Progenitor cell of endocrine pancreas (in vitro differentiated cells): ENCODE measurements around the gene PRRC2A. TPM values are rescaled to one million over a fixed set of nuclear protein-coding genes. Genes with fewer than 3 reads are reported as not detected.

ENCODE experiments used
- DNase-seq: peaks from one replicate; pipeline ENCODE4 v3.0.0; 2021; ENCODE audit warnings: low spot score; ENCODE audit not compliant: unreplicated experiment
- H3K27ac Mint-ChIP-seq: 2 replicates; pipeline ENCODE4 v1.8.0; 2021; ENCODE audit warnings: mild to moderate bottlenecking, moderate library complexity, mixed read lengths
- H3K27me3 Mint-ChIP-seq: 2 replicates; pipeline ENCODE4 v1.8.0; 2021; ENCODE audit warnings: mixed read lengths
- H3K36me3 Mint-ChIP-seq: 2 replicates; pipeline ENCODE4 v1.8.0; 2022; ENCODE audit warnings: mixed read lengths; ENCODE audit not compliant: insufficient read depth
- H3K4me1 Mint-ChIP-seq: 2 replicates; pipeline ENCODE4 v1.8.0; 2021; ENCODE audit warnings: low read depth, mixed read lengths
- H3K4me3 Mint-ChIP-seq: 2 replicates; pipeline ENCODE4 v1.8.0; 2021; ENCODE audit warnings: low read depth, mild to moderate bottlenecking, moderate library complexity, mixed read lengths
- H3K9me3 Mint-ChIP-seq: 2 replicates; pipeline ENCODE4 v1.8.0; 2021; ENCODE audit warnings: low read depth, mixed read lengths
- long read RNA-seq: library from polyadenylated mRNA; unstranded; transcript quantifications from one replicate; pipeline ENCODE4 v2.0.0, GENCODE V29; 2020
- total RNA-seq: library from RNA; stranded (reverse); gene quantifications from 2 replicates; pipeline ENCODE4 v1.2.1, GENCODE V29; 2021
- TF ChIP-seq, protein P1 (sequence below): fragments of 200-600 bp; sonication (generic); IDR thresholded peaks from one replicate; pipeline ENCODE4 v1.5.0; 2021; ENCODE audit warnings: antibody characterized with exemption, mild to moderate bottlenecking; ENCODE audit not compliant: unreplicated experiment

Gene PRRC2A
- total RNA-seq, result 272 and 273 TPM in 2 replicates
- long read RNA-seq, partial matches to known transcripts, result 0 of 2 reads
- long read RNA-seq, other reads (novel, unspliced or antisense), result 2 of 2 reads

DNA sequence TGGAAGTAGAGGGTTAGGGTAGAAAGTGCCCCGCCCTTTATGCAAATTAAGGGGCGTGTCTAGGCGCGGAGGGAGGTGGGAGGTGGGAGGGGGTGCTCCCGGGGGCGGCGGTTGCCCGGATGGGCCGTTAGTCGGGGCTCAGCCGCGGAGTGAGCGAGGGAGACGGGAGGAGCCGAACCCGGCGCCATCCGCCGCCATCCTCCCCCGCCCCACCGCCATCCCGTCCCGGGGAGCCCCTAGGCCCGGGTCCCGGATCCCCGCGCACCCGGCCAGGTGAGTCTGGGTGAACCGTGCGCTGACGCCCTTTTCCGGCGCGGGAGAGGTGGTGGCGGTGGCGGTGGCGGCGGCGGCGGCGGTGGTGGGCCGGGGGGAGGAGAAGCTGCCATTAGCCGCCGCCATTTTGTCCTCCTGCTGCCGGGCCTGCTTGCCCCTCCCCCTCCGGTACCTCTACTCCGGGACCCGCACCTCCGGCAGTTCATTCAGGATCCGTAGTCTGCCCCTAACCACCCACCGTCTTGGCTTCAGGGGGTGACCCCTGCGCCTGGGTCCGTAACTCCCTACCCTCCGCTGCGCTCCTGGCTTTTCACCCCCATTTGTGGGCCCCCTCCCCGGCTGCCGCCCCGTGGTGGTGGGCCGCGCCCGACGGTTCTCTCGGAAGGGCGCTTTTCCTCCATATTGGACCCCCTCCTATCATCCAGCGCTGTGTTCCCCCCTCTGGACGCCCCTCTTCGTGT lies at the start of gene PRRC2A:
TSS of gene PRRC2A (plus strand) at position 130 of the 734 bp plus-strand sequence. CDS start 2,075 bp downstream, outside the sequence.
- H3K9me3 Mint-ChIP-seq, result no peaks in the 10 kb centered on the region
- H3K36me3 Mint-ChIP-seq, result peaks cover 16% of the 10 kb centered on the region
- TF ChIP-seq, protein P1, sequence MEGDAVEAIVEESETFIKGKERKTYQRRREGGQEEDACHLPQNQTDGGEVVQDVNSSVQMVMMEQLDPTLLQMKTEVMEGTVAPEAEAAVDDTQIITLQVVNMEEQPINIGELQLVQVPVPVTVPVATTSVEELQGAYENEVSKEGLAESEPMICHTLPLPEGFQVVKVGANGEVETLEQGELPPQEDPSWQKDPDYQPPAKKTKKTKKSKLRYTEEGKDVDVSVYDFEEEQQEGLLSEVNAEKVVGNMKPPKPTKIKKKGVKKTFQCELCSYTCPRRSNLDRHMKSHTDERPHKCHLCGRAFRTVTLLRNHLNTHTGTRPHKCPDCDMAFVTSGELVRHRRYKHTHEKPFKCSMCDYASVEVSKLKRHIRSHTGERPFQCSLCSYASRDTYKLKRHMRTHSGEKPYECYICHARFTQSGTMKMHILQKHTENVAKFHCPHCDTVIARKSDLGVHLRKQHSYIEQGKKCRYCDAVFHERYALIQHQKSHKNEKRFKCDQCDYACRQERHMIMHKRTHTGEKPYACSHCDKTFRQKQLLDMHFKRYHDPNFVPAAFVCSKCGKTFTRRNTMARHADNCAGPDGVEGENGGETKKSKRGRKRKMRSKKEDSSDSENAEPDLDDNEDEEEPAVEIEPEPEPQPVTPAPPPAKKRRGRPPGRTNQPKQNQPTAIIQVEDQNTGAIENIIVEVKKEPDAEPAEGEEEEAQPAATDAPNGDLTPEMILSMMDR, result no peak
- peak; percentile 91 for DNase-seq
- H3K4me1 Mint-ChIP-seq, result peaks cover 14% of the 10 kb centered on the region
- peak within 1 kb of the TSS; percentile 89 for H3K4me3 Mint-ChIP-seq
- H3K27ac Mint-ChIP-seq, result peak within 1 kb of the TSS; percentile 98
- no peaks in the 10 kb centered on the region for H3K27me3 Mint-ChIP-seq

DNA sequence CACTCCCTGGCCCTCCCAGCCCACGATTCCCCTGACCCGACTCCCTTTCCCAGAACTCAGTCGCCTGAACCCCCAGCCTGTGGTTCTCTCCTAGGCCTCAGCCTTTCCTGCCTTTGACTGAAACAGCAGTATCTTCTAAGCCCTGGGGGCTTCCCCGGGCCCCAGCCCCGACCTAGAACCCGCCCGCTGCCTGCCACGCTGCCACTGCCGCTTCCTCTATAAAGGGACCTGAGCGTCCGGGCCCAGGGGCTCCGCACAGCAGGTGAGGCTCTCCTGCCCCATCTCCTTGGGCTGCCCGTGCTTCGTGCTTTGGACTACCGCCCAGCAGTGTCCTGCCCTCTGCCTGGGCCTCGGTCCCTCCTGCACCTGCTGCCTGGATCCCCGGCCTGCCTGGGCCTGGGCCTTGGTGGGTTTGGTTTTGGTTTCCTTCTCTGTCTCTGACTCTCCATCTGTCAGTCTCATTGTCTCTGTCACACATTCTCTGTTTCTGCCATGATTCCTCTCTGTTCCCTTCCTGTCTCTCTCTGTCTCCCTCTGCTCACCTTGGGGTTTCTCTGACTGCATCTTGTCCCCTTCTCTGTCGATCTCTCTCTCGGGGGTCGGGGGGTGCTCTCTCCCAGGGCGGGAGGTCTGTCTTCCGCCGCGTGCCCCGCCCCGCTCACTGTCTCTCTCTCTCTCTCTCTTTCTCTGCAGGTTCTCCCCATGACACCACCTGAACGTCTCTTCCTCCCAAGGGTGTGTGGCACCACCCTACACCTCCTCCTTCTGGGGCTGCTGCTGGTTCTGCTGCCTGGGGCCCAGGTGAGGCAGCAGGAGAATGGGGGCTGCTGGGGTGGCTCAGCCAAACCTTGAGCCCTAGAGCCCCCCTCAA lies 48.2 kb upstream of the PRRC2A start, which contains the start of gene LTA:
TSS of gene LTA (plus strand) at position 249 of the 871 bp plus-strand sequence. CDS start at position 703, 454 bp downstream.
- Mint-ChIP-seq H3K4me3 (no peak within 1 kb of the TSS), H3K27me3 (peaks cover 40% of the 10 kb centered on the region), H3K4me1 (peaks cover 2% of the 10 kb centered on the region), H3K27ac (no peak within 1 kb of the TSS), H3K9me3 (no peaks in the 10 kb centered on the region), H3K36me3 (no peaks in the 10 kb centered on the region)
- DNase-seq, result no peak
- TF ChIP-seq, protein P1, result no peak

DNA sequence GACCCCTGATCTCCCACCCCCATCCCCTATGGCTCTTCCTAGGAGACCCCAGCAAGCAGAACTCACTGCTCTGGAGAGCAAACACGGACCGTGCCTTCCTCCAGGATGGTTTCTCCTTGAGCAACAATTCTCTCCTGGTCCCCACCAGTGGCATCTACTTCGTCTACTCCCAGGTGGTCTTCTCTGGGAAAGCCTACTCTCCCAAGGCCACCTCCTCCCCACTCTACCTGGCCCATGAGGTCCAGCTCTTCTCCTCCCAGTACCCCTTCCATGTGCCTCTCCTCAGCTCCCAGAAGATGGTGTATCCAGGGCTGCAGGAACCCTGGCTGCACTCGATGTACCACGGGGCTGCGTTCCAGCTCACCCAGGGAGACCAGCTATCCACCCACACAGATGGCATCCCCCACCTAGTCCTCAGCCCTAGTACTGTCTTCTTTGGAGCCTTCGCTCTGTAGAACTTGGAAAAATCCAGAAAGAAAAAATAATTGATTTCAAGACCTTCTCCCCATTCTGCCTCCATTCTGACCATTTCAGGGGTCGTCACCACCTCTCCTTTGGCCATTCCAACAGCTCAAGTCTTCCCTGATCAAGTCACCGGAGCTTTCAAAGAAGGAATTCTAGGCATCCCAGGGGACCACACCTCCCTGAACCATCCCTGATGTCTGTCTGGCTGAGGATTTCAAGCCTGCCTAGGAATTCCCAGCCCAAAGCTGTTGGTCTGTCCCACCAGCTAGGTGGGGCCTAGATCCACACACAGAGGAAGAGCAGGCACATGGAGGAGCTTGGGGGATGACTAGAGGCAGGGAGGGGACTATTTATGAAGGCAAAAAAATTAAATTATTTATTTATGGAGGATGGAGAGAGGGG lies 47.0 kb upstream of the PRRC2A start:
- no peaks in the 10 kb centered on the region for H3K9me3 Mint-ChIP-seq
- H3K4me3 Mint-ChIP-seq, result no peak overlapping the region

DNA sequence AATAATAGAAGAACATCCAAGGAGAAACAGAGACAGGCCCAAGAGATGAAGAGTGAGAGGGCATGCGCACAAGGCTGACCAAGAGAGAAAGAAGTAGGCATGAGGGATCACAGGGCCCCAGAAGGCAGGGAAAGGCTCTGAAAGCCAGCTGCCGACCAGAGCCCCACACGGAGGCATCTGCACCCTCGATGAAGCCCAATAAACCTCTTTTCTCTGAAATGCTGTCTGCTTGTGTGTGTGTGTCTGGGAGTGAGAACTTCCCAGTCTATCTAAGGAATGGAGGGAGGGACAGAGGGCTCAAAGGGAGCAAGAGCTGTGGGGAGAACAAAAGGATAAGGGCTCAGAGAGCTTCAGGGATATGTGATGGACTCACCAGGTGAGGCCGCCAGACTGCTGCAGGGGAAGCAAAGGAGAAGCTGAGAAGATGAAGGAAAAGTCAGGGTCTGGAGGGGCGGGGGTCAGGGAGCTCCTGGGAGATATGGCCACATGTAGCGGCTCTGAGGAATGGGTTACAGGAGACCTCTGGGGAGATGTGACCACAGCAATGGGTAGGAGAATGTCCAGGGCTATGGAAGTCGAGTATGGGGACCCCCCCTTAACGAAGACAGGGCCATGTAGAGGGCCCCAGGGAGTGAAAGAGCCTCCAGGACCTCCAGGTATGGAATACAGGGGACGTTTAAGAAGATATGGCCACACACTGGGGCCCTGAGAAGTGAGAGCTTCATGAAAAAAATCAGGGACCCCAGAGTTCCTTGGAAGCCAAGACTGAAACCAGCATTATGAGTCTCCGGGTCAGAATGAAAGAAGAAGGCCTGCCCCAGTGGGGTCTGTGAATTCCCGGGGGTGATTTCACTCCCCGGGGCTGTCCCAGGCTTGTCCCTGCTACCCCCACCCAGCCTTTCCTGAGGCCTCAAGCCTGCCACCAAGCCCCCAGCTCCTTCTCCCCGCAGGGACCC lies 46.1 kb upstream of the PRRC2A start:
- H3K27ac Mint-ChIP-seq, result no peak overlapping the region
- no peaks in the 10 kb centered on the region for H3K36me3 Mint-ChIP-seq
- DNase-seq, result no peak
- H3K9me3 Mint-ChIP-seq, result no peaks in the 10 kb centered on the region
- no peak overlapping the region for H3K4me3 Mint-ChIP-seq
- H3K4me1 Mint-ChIP-seq, result no peaks in the 10 kb centered on the region
- H3K27me3 Mint-ChIP-seq, result peaks cover 45% of the 10 kb centered on the region
- TF ChIP-seq, protein P1, result no peak

More for the DNA sequence above, 47.0 kb upstream of the PRRC2A start:
- Mint-ChIP-seq H3K4me1 (no peaks in the 10 kb centered on the region), H3K36me3 (no peaks in the 10 kb centered on the region), H3K27me3 (peaks cover 43% of the 10 kb centered on the region), H3K27ac (no peak overlapping the region)
- TF ChIP-seq, protein P1, result no peak
- DNase-seq, result no peak
